ENCODE results near the gene UCK1. TPM values are rescaled to one million over a fixed set of nuclear protein-coding genes. Genes with fewer than 3 reads are reported as not detected.

The UCK1 gene
- polyA plus RNA-seq, 3 donors: 15.9 to 19.9 (median 16.3) TPM

- H3K9me3 ChIP-seq (replicated peaks in 1 of 2; ENCODE audit: control insufficient read depth in 1 of 2, insufficient read depth in 1 of 2, low read length in 2 of 2): no peaks in the 10 kb centered on the region
- 88% methylated on average over 13 of the region's 13 CpGs for WGBS (ENCODE audit: insufficient coverage)
- H3K27me3 ChIP-seq (ENCODE audit: control insufficient read depth in 2 of 2, insufficient read depth in 2 of 2, low read length in 2 of 2): no peaks in the 10 kb centered on the region
- H3K4me2 ChIP-seq (replicated peaks; ENCODE audit: extremely low read depth, low read length, poor library complexity, severe bottlenecking): no peak overlapping the region
- no peak overlapping the region for H3K27ac ChIP-seq (ENCODE audit: low read depth in 1 of 2, low read length in 2 of 2)
- no peak overlapping the region for H3K9ac ChIP-seq (ENCODE audit: insufficient read depth, low read length, poor library complexity, severe bottlenecking)
- peaks cover 77 to 95% of the 10 kb centered on the region in 2 donors for H3K36me3 ChIP-seq (replicated peaks in 1 of 2; ENCODE audit: control insufficient read depth in 1 of 2, insufficient read depth in 2 of 2, low read length in 2 of 2)
- H3K9me3 Mint-ChIP-seq: no peaks in the 10 kb centered on the region
- no peak overlapping the region for H3K4me3 Mint-ChIP-seq
- peaks cover 7 to 10% of the 10 kb centered on the region in 2 donors for H3K4me1 ChIP-seq (ENCODE audit: control insufficient read depth in 1 of 2, insufficient read depth in 2 of 2, low read length in 2 of 2)
- TF ChIP-seq CTCF (IDR thresholded peaks at IDR 0.05): no peak
- peak overlapping the region in 2 of 7 donors; percentile 20 to 54 for H3K27ac Mint-ChIP-seq
- H3K79me2 ChIP-seq (ENCODE audit: insufficient read depth, low read length): peaks cover under 1% of the 10 kb centered on the region
- no peak overlapping the region for H3K4me3 ChIP-seq (replicated peaks in 1 of 3; ENCODE audit: low read depth in 2 of 3, low read length in 3 of 3)
- H3K36me3 Mint-ChIP-seq: peaks cover 76 to 96% of the 10 kb centered on the region in 2 donors
- peaks cover 0 to 3% (median 0%) of the 10 kb centered on the region in 3 donors for H3K27me3 Mint-ChIP-seq (ENCODE audit: low read depth in 3 of 3)
- no peak overlapping the region for H2AFZ ChIP-seq (ENCODE audit: insufficient read depth, low read depth, low read length, poor library complexity, severe bottlenecking)
- peaks cover 43% of the 10 kb centered on the region for H4K20me1 ChIP-seq (ENCODE audit: insufficient read depth, low read length)
- no peak for DNase-seq
- peaks cover 9% of the 10 kb centered on the region for H3K4me1 Mint-ChIP-seq
- intact Hi-C loops (cut with micrococcal nuclease): no loop called here
Measured at GRCh38 chr9:131578021-131578420, 47.0 kb upstream of the UCK1 start.

DNA sequence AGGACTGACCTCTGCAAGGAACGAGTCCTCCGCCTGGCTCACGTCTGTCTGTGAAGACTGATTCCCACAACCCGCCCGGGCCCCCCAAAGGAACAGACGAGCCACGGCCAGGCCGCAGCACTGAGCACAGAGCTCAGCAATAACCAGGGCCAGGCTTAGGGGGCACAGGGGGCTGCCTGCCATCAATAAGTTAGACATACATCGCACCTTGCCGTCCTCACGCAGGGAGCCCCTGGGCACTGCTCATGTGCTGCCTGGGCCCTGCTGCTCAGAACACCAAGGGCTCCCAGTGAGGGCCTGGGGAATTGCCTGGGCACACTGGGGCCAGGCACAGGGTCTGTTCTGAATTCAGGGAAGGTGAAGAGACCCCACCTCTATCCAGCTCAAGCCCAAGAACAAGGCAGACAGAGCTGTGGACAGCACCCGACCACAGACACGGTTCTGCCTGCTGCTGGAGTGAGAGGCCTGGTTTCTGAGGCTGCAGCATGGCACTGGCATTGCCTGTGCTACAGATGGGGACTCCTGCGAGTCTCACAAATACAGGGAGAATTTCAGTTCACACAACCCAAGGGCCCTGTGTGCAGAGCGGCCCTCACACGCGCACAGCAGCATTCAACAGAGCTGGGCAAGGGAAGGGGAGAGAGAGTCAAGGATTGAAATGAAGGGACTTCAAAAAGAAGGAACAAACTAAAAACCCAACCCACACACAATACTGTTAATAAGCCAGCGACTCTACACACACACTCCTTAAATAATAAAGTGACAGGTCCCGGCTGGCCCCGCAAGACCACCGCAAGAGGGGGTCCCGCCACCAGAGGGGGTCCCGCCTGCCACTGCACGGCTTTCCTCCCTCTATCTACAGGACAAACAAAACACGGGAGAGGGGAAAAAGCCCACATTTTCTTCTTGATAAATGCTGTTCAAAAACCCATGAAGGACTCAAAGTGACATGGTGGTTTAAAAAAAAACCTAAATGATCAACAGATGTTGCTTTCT, 46.2 kb upstream of the UCK1 start:
- Histone ChIP-seq H3K4me3 (replicated peaks in 1 of 3; ENCODE audit: low read depth in 2 of 3, low read length in 3 of 3) (no peak overlapping the region), H3K79me2 (ENCODE audit: insufficient read depth, low read length) (no peaks in the 10 kb centered on the region), H2AFZ (ENCODE audit: insufficient read depth, low read depth, low read length, poor library complexity, severe bottlenecking) (no peak overlapping the region), H3K36me3 (replicated peaks in 1 of 2; ENCODE audit: control insufficient read depth in 1 of 2, insufficient read depth in 2 of 2, low read length in 2 of 2) (peaks cover 76 to 95% of the 10 kb centered on the region in 2 donors), H3K27me3 (ENCODE audit: control insufficient read depth in 2 of 2, insufficient read depth in 2 of 2, low read length in 2 of 2) (no peaks in the 10 kb centered on the region), H3K27ac (ENCODE audit: low read depth in 1 of 2, low read length in 2 of 2) (no peak overlapping the region), H3K9me3 (replicated peaks in 1 of 2; ENCODE audit: control insufficient read depth in 1 of 2, insufficient read depth in 1 of 2, low read length in 2 of 2) (no peaks in the 10 kb centered on the region), H3K9ac (ENCODE audit: insufficient read depth, low read length, poor library complexity, severe bottlenecking) (no peak overlapping the region), H4K20me1 (ENCODE audit: insufficient read depth, low read length) (peaks cover 43% of the 10 kb centered on the region), H3K4me2 (replicated peaks; ENCODE audit: extremely low read depth, low read length, poor library complexity, severe bottlenecking) (no peak overlapping the region), H3K4me1 (ENCODE audit: control insufficient read depth in 1 of 2, insufficient read depth in 2 of 2, low read length in 2 of 2) (peaks cover 7 to 10% of the 10 kb centered on the region in 2 donors)
- no peak for DNase-seq
- Mint-ChIP-seq H3K4me1 (peaks cover 9% of the 10 kb centered on the region), H3K36me3 (peaks cover 77 to 96% of the 10 kb centered on the region in 2 donors), H3K4me3 (no peak overlapping the region), H3K27me3 (ENCODE audit: low read depth in 3 of 3) (peaks cover 0 to 3% (median 0%) of the 10 kb centered on the region in 3 donors), H3K9me3 (no peaks in the 10 kb centered on the region), H3K27ac (peak overlapping the region in 2 of 7 donors; percentile 66 to 86)
- WGBS (ENCODE audit: insufficient coverage): 80% methylated on average over 11 of the region's 25 CpGs
- TF ChIP-seq CTCF (IDR thresholded peaks at IDR 0.05): no peak
- intact Hi-C loops (cut with micrococcal nuclease): no loop called here

Data from CD14-positive monocyte (primary cell).